Measurements from ENCODE around the gene NID1. TPM values are rescaled to one million over a fixed set of nuclear protein-coding genes. Genes with fewer than 3 reads are reported as not detected.
A peak's percentile ranks its signal among the peaks of the same experiment; 100 is the strongest.

Gene NID1
- total and polyA plus RNA-seq, 2 experiments from 2014 or later, result 32.1 to 54.3 TPM

DNA sequence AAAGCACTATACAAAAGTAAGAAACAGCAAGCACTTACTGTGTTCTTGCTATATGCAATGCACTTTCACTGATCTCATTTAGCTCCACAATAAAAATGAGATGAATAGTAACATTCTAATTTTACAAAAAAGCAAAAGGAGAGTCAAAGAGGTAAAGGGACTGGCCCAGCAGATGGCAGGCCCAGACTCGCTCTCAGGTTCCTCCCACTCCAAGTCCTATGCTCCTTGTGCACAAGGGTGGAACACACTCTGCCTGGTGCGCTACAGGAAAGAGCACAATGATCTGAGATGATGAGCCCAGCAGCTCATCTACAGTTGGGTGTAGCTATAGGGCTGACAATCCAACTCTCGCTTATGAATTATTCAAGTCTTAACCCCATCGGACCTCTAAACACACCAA lies 104.1 kb downstream of the NID1 start:
- H3K4me1 ChIP-seq (ENCODE audit: low read depth), result no peaks in the 10 kb centered on the region
- no peak overlapping the region for H3K4me3 ChIP-seq
- no peak for DNase-seq (ENCODE audit: low read depth in 1 of 2, low spot score in 1 of 2)
- H3K36me3 ChIP-seq, result no peaks in the 10 kb centered on the region
- TF ChIP-seq, protein P1, sequence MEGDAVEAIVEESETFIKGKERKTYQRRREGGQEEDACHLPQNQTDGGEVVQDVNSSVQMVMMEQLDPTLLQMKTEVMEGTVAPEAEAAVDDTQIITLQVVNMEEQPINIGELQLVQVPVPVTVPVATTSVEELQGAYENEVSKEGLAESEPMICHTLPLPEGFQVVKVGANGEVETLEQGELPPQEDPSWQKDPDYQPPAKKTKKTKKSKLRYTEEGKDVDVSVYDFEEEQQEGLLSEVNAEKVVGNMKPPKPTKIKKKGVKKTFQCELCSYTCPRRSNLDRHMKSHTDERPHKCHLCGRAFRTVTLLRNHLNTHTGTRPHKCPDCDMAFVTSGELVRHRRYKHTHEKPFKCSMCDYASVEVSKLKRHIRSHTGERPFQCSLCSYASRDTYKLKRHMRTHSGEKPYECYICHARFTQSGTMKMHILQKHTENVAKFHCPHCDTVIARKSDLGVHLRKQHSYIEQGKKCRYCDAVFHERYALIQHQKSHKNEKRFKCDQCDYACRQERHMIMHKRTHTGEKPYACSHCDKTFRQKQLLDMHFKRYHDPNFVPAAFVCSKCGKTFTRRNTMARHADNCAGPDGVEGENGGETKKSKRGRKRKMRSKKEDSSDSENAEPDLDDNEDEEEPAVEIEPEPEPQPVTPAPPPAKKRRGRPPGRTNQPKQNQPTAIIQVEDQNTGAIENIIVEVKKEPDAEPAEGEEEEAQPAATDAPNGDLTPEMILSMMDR (IDR thresholded peaks at IDR 0.05; ENCODE audit: low read depth, low read length), result no peak
- H3K27ac ChIP-seq, result no peak overlapping the region
- H3K27me3 ChIP-seq, result no peaks in the 10 kb centered on the region
- no peaks in the 10 kb centered on the region for H3K9me3 ChIP-seq (ENCODE audit: low read depth)

DNA sequence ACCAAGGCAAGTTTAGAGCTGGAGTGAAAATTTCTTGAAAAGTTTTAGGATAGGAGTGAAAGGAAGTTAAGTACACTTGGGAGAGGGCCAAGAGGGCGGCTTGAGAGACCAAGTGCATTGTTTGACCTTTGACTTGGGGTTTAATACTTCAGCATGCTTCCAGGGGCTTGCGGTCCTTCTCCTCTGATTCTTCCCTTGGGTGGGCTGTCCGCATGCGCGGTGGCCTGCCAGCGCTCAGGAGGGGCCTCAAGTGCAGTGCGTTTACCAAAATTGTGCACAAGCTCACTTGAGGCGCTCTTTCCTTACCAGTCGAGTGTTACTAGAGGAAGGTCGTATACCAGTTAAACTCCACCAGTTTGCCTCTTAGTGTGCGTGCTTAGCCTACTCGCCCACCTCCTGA lies 106.9 kb downstream of the NID1 start:
- H3K36me3 ChIP-seq, result no peaks in the 10 kb centered on the region

DNA sequence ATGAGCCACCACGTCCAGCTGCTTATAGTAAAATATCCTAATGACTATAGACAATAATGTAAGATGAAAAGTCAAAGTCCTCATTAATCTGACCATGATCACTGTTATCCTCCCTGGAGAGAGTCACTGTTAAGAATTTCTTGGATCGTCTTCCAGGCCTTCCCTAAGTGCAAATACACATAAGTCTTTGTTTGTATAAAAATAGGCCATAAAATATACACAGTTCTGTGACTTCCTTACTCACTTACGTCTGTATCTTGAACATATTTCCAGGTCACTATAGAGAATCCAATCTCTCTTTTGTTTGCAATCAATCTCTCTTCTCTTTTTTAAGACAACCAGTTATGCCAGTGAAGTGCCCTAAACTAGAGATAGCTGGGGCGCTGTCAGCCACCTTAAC lies 109.1 kb downstream of the NID1 start:
- no peak overlapping the region for H3K27ac ChIP-seq
- no peaks in the 10 kb centered on the region for H3K36me3 ChIP-seq
- TF ChIP-seq, protein P1 (IDR thresholded peaks at IDR 0.05; ENCODE audit: low read depth, low read length), result no peak
- H3K9me3 ChIP-seq (ENCODE audit: low read depth), result no peaks in the 10 kb centered on the region
- no peak overlapping the region for H3K4me3 ChIP-seq
- no peaks in the 10 kb centered on the region for H3K4me1 ChIP-seq (ENCODE audit: low read depth)
- DNase-seq (ENCODE audit: low read depth in 1 of 2, low spot score in 1 of 2), result no peak
- no peaks in the 10 kb centered on the region for H3K27me3 ChIP-seq

More for the DNA sequence above, 106.9 kb downstream of the NID1 start:
- Histone ChIP-seq H3K27me3 (no peaks in the 10 kb centered on the region), H3K4me1 (ENCODE audit: low read depth) (no peaks in the 10 kb centered on the region), H3K4me3 (no peak overlapping the region), H3K27ac (no peak overlapping the region), H3K9me3 (ENCODE audit: low read depth) (no peaks in the 10 kb centered on the region)
- DNase-seq (ENCODE audit: low read depth in 1 of 2, low spot score in 1 of 2), result no peak
- TF ChIP-seq, protein P1 (IDR thresholded peaks at IDR 0.05; ENCODE audit: low read depth, low read length), result no peak

GRCh38 chr1:235954306-235955283 lies 110.3 kb downstream of the NID1 start:
- Histone ChIP-seq H3K9me3 (ENCODE audit: low read depth) (no peaks in the 10 kb centered on the region), H3K36me3 (no peaks in the 10 kb centered on the region), H3K4me3 (no peak overlapping the region), H3K4me1 (ENCODE audit: low read depth) (no peaks in the 10 kb centered on the region), H3K27ac (no peak overlapping the region), H3K27me3 (no peaks in the 10 kb centered on the region)
- TF ChIP-seq, protein P1 (IDR thresholded peaks at IDR 0.05; ENCODE audit: low read depth, low read length), result no peak
- no peak for DNase-seq (ENCODE audit: low read depth in 1 of 2, low spot score in 1 of 2)

GRCh38 chr1:235953801-235954200 lies 111.1 kb downstream of the NID1 start:
- Histone ChIP-seq H3K9me3 (ENCODE audit: low read depth) (no peaks in the 10 kb centered on the region), H3K4me3 (no peak overlapping the region), H3K4me1 (ENCODE audit: low read depth) (no peaks in the 10 kb centered on the region), H3K36me3 (no peaks in the 10 kb centered on the region), H3K27ac (no peak overlapping the region), H3K27me3 (no peaks in the 10 kb centered on the region)
- DNase-seq (ENCODE audit: low read depth in 1 of 2, low spot score in 1 of 2), result peak in 1 of 2 donors; percentile 75
- TF ChIP-seq, protein P1 (IDR thresholded peaks at IDR 0.05; ENCODE audit: low read depth, low read length), result no peak

Data from cardiac muscle cell (in vitro differentiated cells and primary cell).